Panc1 (cell line): Measurements from ENCODE around the gene ADD1. TPM values are rescaled to one million over a fixed set of nuclear protein-coding genes. Genes with fewer than 3 reads are reported as not detected.

Source experiments
- ATAC-seq: fragments of 200-7000 bp; cut with Tn5 transposase; 2 replicates; pipeline ENCODE4 v1.9.1; 2020; ENCODE audit warnings: mild to moderate bottlenecking, moderate library complexity
- BruUV-seq: library from RNA; stranded (reverse); fragments of 400-500 nt; replicated peaks from 2 replicates; lab custom pipeline; 2021; lab: Mats Ljungman, UMichigan
- CTCF ChIA-PET: fragments of 300-600 bp; sonication (Branson Sonifier 250); formaldehyde crosslinking; loops from one replicate; lab custom pipeline; 2022; ENCODE audit warnings: antibody characterized with exemption; lab: Charles Lee
- POLR2A ChIA-PET: fragments of 300-600 bp; sonication (Branson Sonifier 250); formaldehyde crosslinking; loops from one replicate; lab custom pipeline; 2022; ENCODE audit warnings: antibody characterized with exemption; lab: Charles Lee
- DNase-seq: peaks from one replicate; pipeline ENCODE4 v3.0.0-alpha.2; 2010; ENCODE audit warnings: low read depth, low spot score
- H3K27ac ChIP-seq: 2 replicates; pipeline ENCODE4 v1.5.1; 2011; ENCODE audit warnings: mild to moderate bottlenecking, low read length, inconsistent platforms
- H3K27me3 ChIP-seq: fragments of 200-500 bp; sonication (Bioruptor generic); 2 replicates; pipeline ENCODE4 v1.6.0; 2014; ENCODE audit warnings: low read length, inconsistent platforms; ENCODE audit not compliant: control insufficient read depth, insufficient read depth
- H3K36me3 ChIP-seq: fragments of 200-500 bp; sonication (Bioruptor generic); 2 replicates; pipeline ENCODE4 v1.5.1; 2014; ENCODE audit warnings: inconsistent platforms, mild to moderate bottlenecking, low read length, moderate library complexity; ENCODE audit not compliant: control insufficient read depth, insufficient read depth
- H3K4me1 ChIP-seq: 2 replicates; pipeline ENCODE4 v1.5.1; 2011; ENCODE audit warnings: inconsistent platforms, mild to moderate bottlenecking, low read length, moderate library complexity; ENCODE audit not compliant: control insufficient read depth, insufficient read depth
- H3K4me3 ChIP-seq, 2 experiments: 2 replicates each; pipeline ENCODE4 v1.5.1; 2011 to 2012; ENCODE audit warnings: low read depth in 2 of 2, low read length in 2 of 2, mild to moderate bottlenecking in 2 of 2, inconsistent platforms in 1 of 2, moderate library complexity in 1 of 2
- H3K9me3 ChIP-seq: fragments of 200-500 bp; sonication (Bioruptor generic); 2 replicates; pipeline ENCODE4 v1.5.1; 2014; ENCODE audit warnings: low read depth, mild to moderate bottlenecking, inconsistent platforms, low read length, moderate library complexity; ENCODE audit not compliant: control insufficient read depth, insufficient read depth
- CTCF ChIP-seq: fragments of 450-650 bp; IDR thresholded peaks from 2 replicates; pipeline ENCODE4 v1.5.1; 2017; ENCODE audit warnings: mild to moderate bottlenecking
- POLR2AphosphoS5 ChIP-seq: IDR thresholded peaks from 2 replicates; pipeline ENCODE4 v1.6.1; 2012; ENCODE audit warnings: mild to moderate bottlenecking, low read depth, low read length, moderate library complexity
- REST ChIP-seq, 2 experiments: IDR thresholded peaks; 2 replicates each; pipeline ENCODE4 v1.6.1; 2011 to 2012; ENCODE audit warnings: low read depth in 2 of 2, control low read depth in 1 of 2, low read length in 1 of 2, mild to moderate bottlenecking in 1 of 2, moderate library complexity in 1 of 2; ENCODE audit not compliant: insufficient read depth in 1 of 2
- SIN3A ChIP-seq: IDR thresholded peaks from 2 replicates; pipeline ENCODE4 v1.6.1; 2012; ENCODE audit warnings: low read depth, mild to moderate bottlenecking, low read length, moderate library complexity, borderline replicate concordance; ENCODE audit not compliant: insufficient read depth
- TCF7L2 ChIP-seq: IDR thresholded peaks from 2 replicates; pipeline ENCODE4 v1.6.1; 2011; ENCODE audit warnings: mild to moderate bottlenecking, low read depth, low read length, inconsistent platforms
- in situ Hi-C: cut with HindIII; loops from 2 replicates; pipeline ENCODE4 v1.10.0; 2016; ENCODE audit warnings: low sequenced_read_pairs, low pct_unique_long_range_greater_than_20kb
- intact Hi-C: fragments of 100-400 bp; cut with micrococcal nuclease; formaldehyde crosslinking; loops from one replicate; pipeline ENCODE4 v1.10.0; 2022; ENCODE audit not compliant: unreplicated experiment
- total RNA-seq: library from RNA; stranded (reverse); gene quantifications from one replicate; pipeline ENCODE4 v1.2.1, GENCODE V29; 2021; ENCODE audit not compliant: unreplicated experiment

ADD1 gene
- total RNA-seq, 1 experiment from 2014 or later, result 158 TPM

- no peak for DNase-seq
- Histone ChIP-seq H3K27me3 (no peaks in the 10 kb centered on the region), H3K4me1 (peaks cover 16% of the 10 kb centered on the region; the same call in 1 of the 2 replicates), H3K36me3 (no peaks in the 10 kb centered on the region), H3K4me3 (no peak overlapping the region), H3K9me3 (no peaks in the 10 kb centered on the region), H3K27ac (no peak overlapping the region)
- no peak for TF ChIP-seq POLR2AphosphoS5
- no peak for TF ChIP-seq CTCF
- TF ChIP-seq SIN3A, result no peak
- TF ChIP-seq TCF7L2, result no peak
- no peak for TF ChIP-seq REST (IDR thresholded peaks at IDR 0.05; ENCODE audit: insufficient read depth in 1 of 2, low read depth in 2 of 2, low read length in 1 of 2)
- CTCF ChIA-PET, result no interaction called here
- POLR2A ChIA-PET, result no interaction called here
- no TSS peak for BruUV-seq
- in situ Hi-C loops (no loop called here), intact Hi-C loops (no loop called here)
- no peak for ATAC-seq
Measured at GRCh38 chr4:2927696-2928075, 84.0 kb downstream of the ADD1 start.

GRCh38 chr4:2928242-2929176 is 84.9 kb downstream of the ADD1 start:
- no TSS peak for BruUV-seq
- intact Hi-C loops (no loop called here), in situ Hi-C loops (no loop called here)
- DNase-seq (no peak), ATAC-seq (no peak)
- Histone ChIP-seq H3K36me3 (no peaks in the 10 kb centered on the region), H3K4me1 (peaks cover 16% of the 10 kb centered on the region; the same call in 1 of the 2 replicates), H3K27me3 (no peaks in the 10 kb centered on the region), H3K4me3 (no peak overlapping the region), H3K9me3 (no peaks in the 10 kb centered on the region), H3K27ac (no peak overlapping the region)
- ChIA-PET CTCF (no interaction called here), POLR2A (no interaction called here)
- TF ChIP-seq TCF7L2 (no peak), REST (IDR thresholded peaks at IDR 0.05; ENCODE audit: insufficient read depth in 1 of 2, low read depth in 2 of 2, low read length in 1 of 2) (no peak), POLR2AphosphoS5 (no peak), SIN3A (no peak), CTCF (no peak)
